Hepatocyte (in vitro differentiated cells): Measurements from ENCODE around the gene PRDM16. TPM values are rescaled to one million over a fixed set of nuclear protein-coding genes. Genes with fewer than 3 reads are reported as not detected.

Source experiments
- DNase-seq: peaks from one replicate; pipeline ENCODE4 v3.0.0-alpha.2; 2016; ENCODE audit warnings: low spot score
- H2AFZ ChIP-seq: fragments of 200-600 bp; sonication (generic); 2 replicates; pipeline ENCODE4 v1.6.0; 2016; ENCODE audit warnings: antibody characterized with exemption, mild to moderate bottlenecking
- H3K27ac ChIP-seq: fragments of 200-600 bp; sonication (generic); 2 replicates; pipeline ENCODE4 v1.5.1; 2016; ENCODE audit warnings: mild to moderate bottlenecking
- H3K27me3 ChIP-seq: fragments of 200-600 bp; sonication (generic); 2 replicates; pipeline ENCODE4 v1.6.1; 2016
- H3K36me3 ChIP-seq: fragments of 200-600 bp; sonication (generic); replicated peaks from 2 replicates; pipeline ENCODE4 v1.5.1; 2016; ENCODE audit warnings: low read depth; ENCODE audit not compliant: insufficient read depth
- H3K4me1 ChIP-seq: fragments of 200-600 bp; sonication (generic); 2 replicates; pipeline ENCODE4 v1.5.1; 2016; ENCODE audit warnings: mild to moderate bottlenecking, moderate library complexity; ENCODE audit not compliant: insufficient read depth
- H3K4me2 ChIP-seq: fragments of 200-600 bp; sonication (generic); 2 replicates; pipeline ENCODE4 v1.6.0; 2016
- H3K4me3 ChIP-seq: fragments of 200-600 bp; sonication (generic); 2 replicates; pipeline ENCODE4 v1.5.1; 2016; ENCODE audit warnings: mild to moderate bottlenecking
- H3K79me2 ChIP-seq: fragments of 200-600 bp; sonication (generic); 2 replicates; pipeline ENCODE4 v1.6.0; 2017; ENCODE audit warnings: mild to moderate bottlenecking
- H3K9me2 ChIP-seq: fragments of 200-600 bp; sonication (generic); replicated peaks from 2 replicates; pipeline ENCODE4 v1.6.0; 2017; ENCODE audit warnings: mild to moderate bottlenecking; ENCODE audit not compliant: insufficient read depth
- H3K9me3 ChIP-seq: fragments of 200-600 bp; sonication (generic); 2 replicates; pipeline ENCODE4 v1.5.1; 2016; ENCODE audit warnings: low read depth, mild to moderate bottlenecking
- H4K20me1 ChIP-seq: fragments of 200-600 bp; sonication (generic); 2 replicates; pipeline ENCODE4 v1.6.0; 2016; ENCODE audit warnings: mild to moderate bottlenecking; ENCODE audit not compliant: insufficient read depth, poor library complexity, severe bottlenecking
- CTCF ChIP-seq: fragments of 200-600 bp; sonication (generic); IDR thresholded peaks from 2 replicates; pipeline ENCODE4 v1.5.1; 2016; ENCODE audit warnings: antibody characterized with exemption, mild to moderate bottlenecking; ENCODE audit not compliant: poor library complexity
- EZH2 ChIP-seq: fragments of 200-600 bp; sonication (generic); IDR thresholded peaks from 2 replicates; pipeline ENCODE4 v1.6.1; 2016; ENCODE audit warnings: antibody characterized with exemption, mild to moderate bottlenecking, borderline replicate concordance
- EZH2phosphoT487 ChIP-seq: fragments of 200-600 bp; sonication (generic); IDR thresholded peaks from one replicate; pipeline ENCODE4 v1.6.1; 2018; ENCODE audit warnings: antibody characterized with exemption, mild to moderate bottlenecking, low read depth, moderate library complexity; ENCODE audit not compliant: unreplicated experiment, severe bottlenecking
- WGBS: methylation state at CpG from one replicate; pipeline ENCODE4 v1.1.6; 2016; ENCODE audit warnings: low lambda C conversion rate; ENCODE audit errors: missing lambda C conversion rate; 5-methylcytosine and 5-hydroxymethylcytosine counted together
- polyA plus RNA-seq: library from polyadenylated mRNA; unstranded; fragments of >200 nt; fragmentation: Nextera tagmentation; extraction: Ambion mirVana; gene quantifications from 2 replicates; pipeline ENCODE4 v1.2.1, GENCODE V29; 2016
- total RNA-seq: library from RNA; depleted of rRNA; stranded (reverse); fragments of >200 nt; gene quantifications from 2 replicates; pipeline ENCODE4 v1.2.3, GENCODE V29; 2014

Gene PRDM16
- total and polyA plus RNA-seq, 2 experiments from 2014 or later: 8.1 to 9.9 TPM

GRCh38 chr1:3077081-3077480 is 8.1 kb downstream of the PRDM16 start:
- Histone ChIP-seq H3K79me2 (peaks cover 22% of the 10 kb centered on the region), H3K27me3 (peaks cover 40% of the 10 kb centered on the region), H3K4me1 (peaks cover 5% of the 10 kb centered on the region), H4K20me1 (no peaks in the 10 kb centered on the region), H3K36me3 (no peaks in the 10 kb centered on the region), H3K9me2 (no peaks in the 10 kb centered on the region), H3K4me3 (no peak overlapping the region), H3K27ac (no peak overlapping the region), H2AFZ (no peak overlapping the region), H3K4me2 (no peak overlapping the region), H3K9me3 (no peaks in the 10 kb centered on the region)
- 92% methylated on average over 9 of the region's 9 CpGs for WGBS
- DNase-seq: no peak
- TF ChIP-seq EZH2 (no peak), EZH2phosphoT487 (no peak), CTCF (no peak)

- Histone ChIP-seq H3K27ac (no peak overlapping the region), H3K9me3 (no peaks in the 10 kb centered on the region), H3K27me3 (peaks cover 35% of the 10 kb centered on the region), H2AFZ (no peak overlapping the region), H3K9me2 (no peaks in the 10 kb centered on the region), H4K20me1 (no peaks in the 10 kb centered on the region), H3K79me2 (peaks cover 20% of the 10 kb centered on the region), H3K4me1 (peaks cover 5% of the 10 kb centered on the region), H3K4me3 (no peak overlapping the region), H3K36me3 (no peaks in the 10 kb centered on the region), H3K4me2 (no peak overlapping the region)
- WGBS: 87% methylated on average over 4 of the region's 4 CpGs
- TF ChIP-seq CTCF: no peak
- no peak for TF ChIP-seq EZH2phosphoT487
- no peak for TF ChIP-seq EZH2
- no peak for DNase-seq
Measured at GRCh38 chr1:3077561-3077960, 8.6 kb downstream of the PRDM16 start.

DNA sequence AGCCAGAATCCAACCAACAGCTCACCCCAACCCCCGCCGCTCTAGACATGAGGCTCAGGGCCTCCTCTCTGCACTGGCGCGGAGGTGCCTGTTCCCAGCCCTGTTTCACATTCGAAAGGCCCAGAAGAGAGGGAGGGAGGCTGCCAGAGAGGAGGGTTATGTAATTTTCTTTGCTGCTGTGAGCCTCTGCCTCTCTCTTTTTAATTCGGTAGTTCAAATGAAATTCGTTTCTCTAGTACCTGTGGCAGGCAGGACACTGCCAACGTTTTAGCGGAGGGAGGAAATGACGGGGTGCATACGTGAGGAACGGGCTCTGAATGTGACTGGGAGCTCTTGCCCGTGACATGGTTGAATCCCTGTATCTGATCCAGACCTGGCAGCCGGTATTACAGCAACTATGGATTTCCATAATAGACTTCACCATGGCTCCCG is 9.4 kb downstream of the PRDM16 start:
- Histone ChIP-seq H3K36me3 (no peaks in the 10 kb centered on the region), H3K9me2 (no peaks in the 10 kb centered on the region), H3K4me1 (peaks cover 4% of the 10 kb centered on the region), H2AFZ (no peak overlapping the region), H3K4me3 (no peak overlapping the region), H4K20me1 (no peaks in the 10 kb centered on the region), H3K27me3 (peaks cover 28% of the 10 kb centered on the region), H3K27ac (no peak overlapping the region), H3K9me3 (no peaks in the 10 kb centered on the region), H3K79me2 (peaks cover 16% of the 10 kb centered on the region), H3K4me2 (no peak overlapping the region)
- WGBS: 90% methylated on average over 15 of the region's 15 CpGs
- no peak for TF ChIP-seq EZH2phosphoT487
- no peak for TF ChIP-seq CTCF
- no peak for TF ChIP-seq EZH2
- DNase-seq: no peak

- H3K27ac ChIP-seq: no peak overlapping the region
- H3K36me3 ChIP-seq: no peaks in the 10 kb centered on the region
- H3K27me3 ChIP-seq: peaks cover 24% of the 10 kb centered on the region
- H2AFZ ChIP-seq: no peak overlapping the region
- no peaks in the 10 kb centered on the region for H3K9me2 ChIP-seq
- peaks cover 11% of the 10 kb centered on the region for H3K79me2 ChIP-seq
- H3K4me3 ChIP-seq: no peak overlapping the region
- no peaks in the 10 kb centered on the region for H3K4me1 ChIP-seq
- WGBS: 94% methylated on average over 24 of the region's 24 CpGs
- H4K20me1 ChIP-seq: no peaks in the 10 kb centered on the region
- no peak overlapping the region for H3K4me2 ChIP-seq
- no peak for TF ChIP-seq EZH2phosphoT487
- TF ChIP-seq EZH2: no peak
- TF ChIP-seq CTCF: no peak
- DNase-seq: no peak
- H3K9me3 ChIP-seq: no peaks in the 10 kb centered on the region
Measured at GRCh38 chr1:3078871-3079270, 9.9 kb downstream of the PRDM16 start.
